ENCODE data around the gene KRT36. TPM values are rescaled to one million over a fixed set of nuclear protein-coding genes. Genes with fewer than 3 reads are reported as not detected.

The KRT36 gene
- total RNA-seq, 1 donor from 2014 or later, result not detected

DNA sequence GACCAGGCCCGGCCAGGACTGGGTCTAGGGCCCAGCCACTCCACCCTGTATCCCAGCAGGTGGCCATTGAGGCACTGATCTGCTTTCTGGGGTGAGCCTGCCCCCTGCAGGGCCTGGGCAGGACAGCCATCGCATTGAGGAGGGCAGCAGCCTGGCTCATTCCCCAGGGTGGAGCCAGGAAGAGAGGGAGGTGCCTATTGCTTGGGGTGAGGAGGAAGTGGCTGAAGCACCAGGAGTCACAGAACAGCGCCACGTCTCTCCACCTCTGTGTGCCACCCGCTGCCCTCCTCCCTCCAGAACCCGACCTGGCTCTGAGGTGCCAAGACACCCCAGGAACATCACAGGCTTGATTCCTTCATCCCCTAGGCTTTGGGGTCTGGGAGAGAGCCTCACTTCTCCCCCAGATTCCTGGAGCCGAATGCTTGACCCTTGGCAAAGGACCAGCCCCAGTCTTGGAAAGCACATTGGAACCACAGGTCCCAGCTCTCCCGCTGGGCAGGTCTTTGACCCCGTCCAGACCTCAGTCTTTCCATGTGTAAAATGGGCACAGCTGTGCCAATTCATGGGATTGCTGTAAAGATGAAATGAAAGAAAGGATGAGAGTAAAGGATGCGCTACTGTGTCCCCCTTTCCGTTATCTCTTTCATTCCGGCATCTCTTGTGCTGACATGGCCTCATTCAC lies 7.2 kb upstream of the KRT36 start:
- Mint-ChIP-seq H3K36me3 (no peaks in the 10 kb centered on the region), H3K9me3 (no peaks in the 10 kb centered on the region), H3K27me3 (ENCODE audit: low read depth) (peaks cover 3% of the 10 kb centered on the region), H3K27ac (no peak overlapping the region), H3K4me1 (peaks cover 52% of the 10 kb centered on the region), H3K4me3 (no peak overlapping the region)
- peak in 1 of 2 experiments; percentile 55 for DNase-seq (ENCODE audit: low spot score in 2 of 2, unreplicated experiment in 2 of 2)
- TF ChIP-seq, protein P1, sequence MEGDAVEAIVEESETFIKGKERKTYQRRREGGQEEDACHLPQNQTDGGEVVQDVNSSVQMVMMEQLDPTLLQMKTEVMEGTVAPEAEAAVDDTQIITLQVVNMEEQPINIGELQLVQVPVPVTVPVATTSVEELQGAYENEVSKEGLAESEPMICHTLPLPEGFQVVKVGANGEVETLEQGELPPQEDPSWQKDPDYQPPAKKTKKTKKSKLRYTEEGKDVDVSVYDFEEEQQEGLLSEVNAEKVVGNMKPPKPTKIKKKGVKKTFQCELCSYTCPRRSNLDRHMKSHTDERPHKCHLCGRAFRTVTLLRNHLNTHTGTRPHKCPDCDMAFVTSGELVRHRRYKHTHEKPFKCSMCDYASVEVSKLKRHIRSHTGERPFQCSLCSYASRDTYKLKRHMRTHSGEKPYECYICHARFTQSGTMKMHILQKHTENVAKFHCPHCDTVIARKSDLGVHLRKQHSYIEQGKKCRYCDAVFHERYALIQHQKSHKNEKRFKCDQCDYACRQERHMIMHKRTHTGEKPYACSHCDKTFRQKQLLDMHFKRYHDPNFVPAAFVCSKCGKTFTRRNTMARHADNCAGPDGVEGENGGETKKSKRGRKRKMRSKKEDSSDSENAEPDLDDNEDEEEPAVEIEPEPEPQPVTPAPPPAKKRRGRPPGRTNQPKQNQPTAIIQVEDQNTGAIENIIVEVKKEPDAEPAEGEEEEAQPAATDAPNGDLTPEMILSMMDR (IDR thresholded peaks at IDR 0.05; ENCODE audit: unreplicated experiment), result peak; percentile 34

DNA sequence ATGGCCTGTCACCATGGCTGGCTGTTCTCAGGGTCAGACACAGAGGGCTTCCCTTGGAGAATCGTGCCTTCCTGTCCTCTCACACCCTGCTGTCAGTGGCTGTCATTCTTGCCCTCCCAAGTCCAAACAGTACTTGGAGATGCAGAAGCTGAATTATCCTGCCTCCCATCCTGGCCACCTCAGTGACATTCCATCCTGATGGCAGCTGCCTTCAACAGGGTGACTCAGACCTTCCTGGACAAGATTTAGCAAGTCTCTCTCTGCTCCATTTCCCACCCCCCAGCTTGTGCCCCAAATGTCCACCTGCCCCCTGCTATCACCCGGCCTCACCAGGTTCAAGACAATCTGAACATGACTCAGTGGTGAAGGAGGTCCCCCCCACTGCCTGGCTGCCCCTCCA lies 4.8 kb upstream of the KRT36 start:
- H3K4me3 Mint-ChIP-seq, result no peak overlapping the region
- no peak for DNase-seq (ENCODE audit: low spot score in 2 of 2, unreplicated experiment in 2 of 2)
- peak overlapping the region; percentile 19 for H3K27ac Mint-ChIP-seq
- no peaks in the 10 kb centered on the region for H3K9me3 Mint-ChIP-seq
- H3K36me3 Mint-ChIP-seq, result no peaks in the 10 kb centered on the region
- H3K27me3 Mint-ChIP-seq (ENCODE audit: low read depth), result no peaks in the 10 kb centered on the region
- peaks cover 34% of the 10 kb centered on the region for H3K4me1 Mint-ChIP-seq
- TF ChIP-seq, protein P1 (IDR thresholded peaks at IDR 0.05; ENCODE audit: unreplicated experiment), result no peak

DNA sequence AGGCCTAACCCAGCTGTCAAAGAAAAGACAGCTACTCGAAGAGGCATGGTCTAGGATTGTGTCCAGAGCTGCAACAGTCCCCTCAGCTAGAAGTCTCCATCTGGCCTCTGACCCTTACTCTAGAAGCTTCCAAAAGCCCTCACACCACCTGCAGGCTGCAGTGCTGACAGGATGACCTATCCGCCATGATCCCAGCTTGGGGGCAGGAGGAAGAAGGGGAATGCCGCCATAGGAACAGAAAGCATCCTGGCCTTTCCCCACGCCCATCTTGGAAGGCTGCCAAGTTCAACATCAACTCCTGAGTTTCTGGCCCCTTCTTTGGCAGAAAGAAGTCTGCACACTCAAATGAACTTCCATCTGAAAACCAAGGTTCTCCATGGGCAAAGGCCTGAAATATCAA lies 3.1 kb upstream of the KRT36 start:
- H3K9me3 Mint-ChIP-seq, result no peaks in the 10 kb centered on the region
- H3K27ac Mint-ChIP-seq, result peak overlapping the region; percentile 47
- peaks cover 29% of the 10 kb centered on the region for H3K4me1 Mint-ChIP-seq
- H3K27me3 Mint-ChIP-seq (ENCODE audit: low read depth), result no peaks in the 10 kb centered on the region
- no peaks in the 10 kb centered on the region for H3K36me3 Mint-ChIP-seq
- TF ChIP-seq, protein P1 (IDR thresholded peaks at IDR 0.05; ENCODE audit: unreplicated experiment), result no peak
- DNase-seq (ENCODE audit: low spot score in 2 of 2, unreplicated experiment in 2 of 2), result peak; percentile 66 to 72
- no peak overlapping the region for H3K4me3 Mint-ChIP-seq

DNA sequence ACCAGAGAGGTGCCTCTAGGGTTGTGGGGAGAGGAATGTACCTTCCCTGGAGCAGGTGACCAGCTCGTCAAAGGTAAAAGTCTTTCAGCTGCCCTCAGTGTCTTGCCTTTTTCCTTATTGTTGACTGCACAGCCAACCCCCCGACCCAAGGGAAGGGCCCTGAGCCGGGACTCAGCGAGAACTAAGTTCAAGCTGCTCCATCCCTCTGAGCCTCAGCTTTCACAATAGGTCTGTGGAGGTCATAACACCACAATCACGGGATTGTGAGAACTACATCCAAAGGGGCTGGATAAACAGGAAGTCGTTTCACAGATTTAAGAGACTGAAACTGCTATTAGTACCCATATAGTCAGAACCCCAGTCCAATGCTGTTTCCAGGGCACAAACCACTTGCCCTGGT lies 2.6 kb upstream of the KRT36 start:
- H3K4me3 Mint-ChIP-seq, result no peak overlapping the region
- TF ChIP-seq, protein P1 (IDR thresholded peaks at IDR 0.05; ENCODE audit: unreplicated experiment), result no peak
- no peak for DNase-seq (ENCODE audit: low spot score in 2 of 2, unreplicated experiment in 2 of 2)
- H3K27me3 Mint-ChIP-seq (ENCODE audit: low read depth), result no peaks in the 10 kb centered on the region
- no peak overlapping the region for H3K27ac Mint-ChIP-seq
- peaks cover 29% of the 10 kb centered on the region for H3K4me1 Mint-ChIP-seq
- no peaks in the 10 kb centered on the region for H3K36me3 Mint-ChIP-seq
- no peaks in the 10 kb centered on the region for H3K9me3 Mint-ChIP-seq

DNA sequence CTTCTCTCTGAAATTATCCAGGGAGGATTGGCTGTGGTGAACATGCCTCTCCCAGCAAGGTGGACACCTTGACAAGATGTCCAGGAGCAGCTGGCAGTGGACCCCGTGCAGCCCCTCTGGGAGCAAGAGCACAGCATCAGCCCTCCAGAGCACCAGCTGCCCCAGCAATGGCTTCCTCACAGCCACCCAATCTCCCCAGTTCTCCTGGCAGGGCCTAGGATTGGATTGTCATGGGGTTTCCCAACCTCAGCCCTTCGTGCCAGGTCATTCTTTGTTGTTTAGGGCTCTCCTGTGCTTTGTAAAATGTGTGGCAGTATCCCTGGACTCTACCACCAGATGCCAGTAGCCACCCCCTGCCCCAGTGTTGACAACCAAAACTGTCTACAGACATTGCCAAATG lies 1.8 kb upstream of the KRT36 start:
- no peak for DNase-seq (ENCODE audit: low spot score in 2 of 2, unreplicated experiment in 2 of 2)
- H3K4me1 Mint-ChIP-seq, result peaks cover 25% of the 10 kb centered on the region
- no peaks in the 10 kb centered on the region for H3K36me3 Mint-ChIP-seq
- no peak overlapping the region for H3K27ac Mint-ChIP-seq
- no peaks in the 10 kb centered on the region for H3K27me3 Mint-ChIP-seq (ENCODE audit: low read depth)
- TF ChIP-seq, protein P1 (IDR thresholded peaks at IDR 0.05; ENCODE audit: unreplicated experiment), result no peak
- no peaks in the 10 kb centered on the region for H3K9me3 Mint-ChIP-seq
- H3K4me3 Mint-ChIP-seq, result no peak overlapping the region

Measured in mesothelial cell of epicardium (in vitro differentiated cells).